Caco-2 (cell line): Measurements from ENCODE around the gene CEACAM19. TPM values are rescaled to one million over a fixed set of nuclear protein-coding genes. Genes with fewer than 3 reads are reported as not detected.

ENCODE experiments used
- BruUV-seq: library from RNA; stranded (reverse); fragments of 400-500 nt; replicated peaks from 2 replicates; lab custom pipeline; 2021; lab: Mats Ljungman, UMichigan
- CTCF ChIA-PET: fragments of 300-600 bp; sonication (Branson Sonifier 250); formaldehyde crosslinking; loops from one replicate; lab custom pipeline; 2022; ENCODE audit warnings: antibody characterized with exemption; lab: Charles Lee
- POLR2A ChIA-PET: fragments of 300-600 bp; sonication (Branson Sonifier 250); formaldehyde crosslinking; loops from one replicate; lab custom pipeline; 2022; ENCODE audit warnings: antibody characterized with exemption; lab: Charles Lee
- DNase-seq, 2 experiments: peaks; one replicate each; pipeline versions ENCODE4 v3.0.0 to v3.0.0-alpha.2; 2020 to 2022
- H3K27me3 ChIP-seq: replicated peaks from 2 replicates; pipeline ENCODE4 v1.6.0; 2011; ENCODE audit warnings: low read length; ENCODE audit not compliant: control insufficient read depth, insufficient read depth
- H3K36me3 ChIP-seq: 2 replicates; pipeline ENCODE4 v1.5.1; 2011; ENCODE audit warnings: low read length; ENCODE audit not compliant: control insufficient read depth, insufficient read depth
- H3K4me1 ChIP-seq: fragments of 250-450 bp; sonication (Bioruptor Pico); 2 replicates; pipeline ENCODE4 v1.5.1; 2020; ENCODE audit warnings: mild to moderate bottlenecking
- H3K4me3 ChIP-seq: 2 replicates; pipeline ENCODE4 v1.5.1; 2011; ENCODE audit warnings: low read depth, mild to moderate bottlenecking, control low read depth, low read length
- H3K9me3 ChIP-seq: fragments of 250-450 bp; sonication (Bioruptor Pico); 2 replicates; pipeline ENCODE4 v1.5.1; 2020; ENCODE audit warnings: mild to moderate bottlenecking, moderate library complexity
- H3K27ac Mint-ChIP-seq: one replicate; pipeline ENCODE4 v1.8.0; 2022; ENCODE audit warnings: mixed read lengths; ENCODE audit not compliant: unreplicated experiment
- H3K27me3 Mint-ChIP-seq: one replicate; pipeline ENCODE4 v1.8.0; 2022; ENCODE audit warnings: mixed read lengths; ENCODE audit not compliant: insufficient read depth, unreplicated experiment
- H3K36me3 Mint-ChIP-seq: one replicate; pipeline ENCODE4 v1.8.0; 2022; ENCODE audit warnings: mild to moderate bottlenecking, mixed read lengths; ENCODE audit not compliant: insufficient read depth, unreplicated experiment
- H3K4me1 Mint-ChIP-seq: one replicate; pipeline ENCODE4 v1.8.0; 2022; ENCODE audit warnings: low read depth, mixed read lengths; ENCODE audit not compliant: unreplicated experiment
- H3K4me3 Mint-ChIP-seq: one replicate; pipeline ENCODE4 v1.8.0; 2022; ENCODE audit warnings: mild to moderate bottlenecking, moderate library complexity, mixed read lengths; ENCODE audit not compliant: unreplicated experiment
- H3K9me3 Mint-ChIP-seq: one replicate; pipeline ENCODE4 v1.8.0; 2022; ENCODE audit warnings: mixed read lengths; ENCODE audit not compliant: unreplicated experiment
- intact Hi-C: fragments of 100-400 bp; cut with micrococcal nuclease; formaldehyde crosslinking; loops from one replicate; pipeline ENCODE4 v1.10.0; 2022; ENCODE audit not compliant: unreplicated experiment
- total RNA-seq: library from RNA; stranded (reverse); gene quantifications from 2 replicates; pipeline ENCODE4 v1.2.3, GENCODE V29; 2022
- TF ChIP-seq, protein P1 (sequence below), 2 experiments: fragments of 200-600 bp in 1 of 2; IDR thresholded peaks; 1 replicate in 1 of 2; 2 replicates in 1 of 2; pipeline versions ENCODE4 v1.5.1 to v1.8.0; 2011 to 2022; ENCODE audit warnings: antibody characterized with exemption in 1 of 2, control low read depth in 1 of 2, inconsistent platforms in 1 of 2, low read depth in 1 of 2, low read length in 1 of 2, mild to moderate bottlenecking in 1 of 2, moderate library complexity in 1 of 2; ENCODE audit not compliant: insufficient read depth in 1 of 2, severe bottlenecking in 1 of 2, unreplicated experiment in 1 of 2

Gene CEACAM19
- total RNA-seq, 1 experiment from 2014 or later, result 2.9 TPM

DNA sequence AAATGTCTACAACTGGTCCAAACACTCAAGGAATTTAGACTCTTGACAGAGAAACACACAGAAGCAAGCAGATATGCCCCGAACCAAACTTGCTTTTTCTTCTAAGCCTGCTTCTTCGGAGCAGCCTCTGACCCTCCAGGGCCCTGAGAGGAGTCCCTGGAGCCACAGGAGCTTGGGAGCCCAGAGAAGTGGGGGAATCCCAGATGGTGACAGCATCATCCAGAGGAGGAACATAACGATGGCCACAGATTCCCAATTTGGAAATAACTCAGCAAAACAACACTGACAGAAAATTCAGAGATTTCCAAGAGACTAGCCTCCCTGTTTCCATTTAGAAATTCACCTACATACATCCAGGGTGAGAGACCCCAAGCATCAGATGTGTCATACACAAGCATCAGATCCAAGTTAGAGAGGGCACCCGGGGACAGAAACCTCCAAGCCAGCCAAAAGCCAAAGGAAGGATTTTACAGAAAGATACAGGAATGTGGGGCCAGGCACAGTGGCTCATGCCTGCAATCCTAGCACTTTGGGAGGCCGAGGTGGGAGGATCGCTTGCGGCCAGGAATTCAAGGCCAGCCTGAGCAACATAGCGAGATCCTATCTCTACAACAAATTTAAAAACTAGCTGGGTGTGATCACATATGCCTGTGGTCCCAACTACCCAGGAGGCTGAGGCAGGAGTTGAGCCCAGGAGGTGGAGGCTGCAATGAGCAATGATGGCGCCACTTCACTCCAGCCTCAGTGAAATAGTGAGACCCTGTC lies 29.6 kb upstream of the CEACAM19 start:
- no TSS peak for BruUV-seq
- Mint-ChIP-seq H3K27ac (no peak overlapping the region), H3K4me3 (no peak overlapping the region), H3K4me1 (peaks cover 32% of the 10 kb centered on the region), H3K27me3 (no peaks in the 10 kb centered on the region), H3K36me3 (peaks cover 30% of the 10 kb centered on the region), H3K9me3 (no peaks in the 10 kb centered on the region)
- Histone ChIP-seq H3K27me3 (no peaks in the 10 kb centered on the region), H3K9me3 (no peaks in the 10 kb centered on the region), H3K4me1 (peaks cover 51% of the 10 kb centered on the region), H3K36me3 (no peaks in the 10 kb centered on the region), H3K4me3 (no peak overlapping the region)
- CTCF ChIA-PET, result interaction anchor here (1.0 kb wide), 1 partner anchor 31 kb away, joined by 4 read pairs; no protein-coding TSS in a partner anchor
- TF ChIP-seq, protein P1, sequence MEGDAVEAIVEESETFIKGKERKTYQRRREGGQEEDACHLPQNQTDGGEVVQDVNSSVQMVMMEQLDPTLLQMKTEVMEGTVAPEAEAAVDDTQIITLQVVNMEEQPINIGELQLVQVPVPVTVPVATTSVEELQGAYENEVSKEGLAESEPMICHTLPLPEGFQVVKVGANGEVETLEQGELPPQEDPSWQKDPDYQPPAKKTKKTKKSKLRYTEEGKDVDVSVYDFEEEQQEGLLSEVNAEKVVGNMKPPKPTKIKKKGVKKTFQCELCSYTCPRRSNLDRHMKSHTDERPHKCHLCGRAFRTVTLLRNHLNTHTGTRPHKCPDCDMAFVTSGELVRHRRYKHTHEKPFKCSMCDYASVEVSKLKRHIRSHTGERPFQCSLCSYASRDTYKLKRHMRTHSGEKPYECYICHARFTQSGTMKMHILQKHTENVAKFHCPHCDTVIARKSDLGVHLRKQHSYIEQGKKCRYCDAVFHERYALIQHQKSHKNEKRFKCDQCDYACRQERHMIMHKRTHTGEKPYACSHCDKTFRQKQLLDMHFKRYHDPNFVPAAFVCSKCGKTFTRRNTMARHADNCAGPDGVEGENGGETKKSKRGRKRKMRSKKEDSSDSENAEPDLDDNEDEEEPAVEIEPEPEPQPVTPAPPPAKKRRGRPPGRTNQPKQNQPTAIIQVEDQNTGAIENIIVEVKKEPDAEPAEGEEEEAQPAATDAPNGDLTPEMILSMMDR (IDR thresholded peaks at IDR 0.05; ENCODE audit: insufficient read depth in 1 of 2, low read depth in 1 of 2, low read length in 1 of 2, severe bottlenecking in 1 of 2, unreplicated experiment in 1 of 2), result no peak
- DNase-seq, result no peak
- intact Hi-C loops, result no loop called here
- POLR2A ChIA-PET, result no interaction called here

DNA sequence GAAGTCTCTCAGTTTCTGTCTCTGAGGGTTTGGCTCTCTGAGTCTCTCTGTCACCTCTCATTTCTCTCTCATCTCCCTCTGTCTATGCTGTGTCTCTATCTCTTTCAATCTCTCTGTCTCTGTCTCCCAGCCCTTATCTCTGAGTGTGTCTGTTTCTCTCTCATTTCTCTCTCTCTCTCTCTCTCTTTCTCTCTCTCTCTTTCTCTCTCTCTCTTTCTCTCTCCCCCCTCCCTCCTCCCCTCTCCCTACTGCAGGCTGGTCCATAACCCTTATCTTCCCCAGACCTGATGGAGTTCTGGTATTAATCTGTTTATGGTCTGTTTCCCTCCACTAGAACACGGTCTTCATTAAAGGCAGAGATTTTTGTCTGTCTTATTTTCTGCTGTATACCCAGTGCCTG lies 28.9 kb upstream of the CEACAM19 start:
- Histone ChIP-seq H3K9me3 (no peaks in the 10 kb centered on the region), H3K27me3 (no peaks in the 10 kb centered on the region), H3K4me3 (no peak overlapping the region), H3K36me3 (no peaks in the 10 kb centered on the region), H3K4me1 (peaks cover 44% of the 10 kb centered on the region)
- CTCF ChIA-PET, result interaction anchor here (0.7 kb wide), 1 partner anchor 509 kb away, joined by 4 read pairs; no protein-coding TSS in a partner anchor
- Mint-ChIP-seq H3K9me3 (no peaks in the 10 kb centered on the region), H3K27ac (no peak overlapping the region), H3K36me3 (peaks cover 37% of the 10 kb centered on the region), H3K4me3 (no peak overlapping the region), H3K27me3 (no peaks in the 10 kb centered on the region), H3K4me1 (peaks cover 35% of the 10 kb centered on the region)
- TF ChIP-seq, protein P1 (IDR thresholded peaks at IDR 0.05; ENCODE audit: insufficient read depth in 1 of 2, low read depth in 1 of 2, low read length in 1 of 2, severe bottlenecking in 1 of 2, unreplicated experiment in 1 of 2), result no peak
- intact Hi-C loops, result no loop called here
- DNase-seq, result no peak
- POLR2A ChIA-PET, result no interaction called here
- BruUV-seq, result no TSS peak

DNA sequence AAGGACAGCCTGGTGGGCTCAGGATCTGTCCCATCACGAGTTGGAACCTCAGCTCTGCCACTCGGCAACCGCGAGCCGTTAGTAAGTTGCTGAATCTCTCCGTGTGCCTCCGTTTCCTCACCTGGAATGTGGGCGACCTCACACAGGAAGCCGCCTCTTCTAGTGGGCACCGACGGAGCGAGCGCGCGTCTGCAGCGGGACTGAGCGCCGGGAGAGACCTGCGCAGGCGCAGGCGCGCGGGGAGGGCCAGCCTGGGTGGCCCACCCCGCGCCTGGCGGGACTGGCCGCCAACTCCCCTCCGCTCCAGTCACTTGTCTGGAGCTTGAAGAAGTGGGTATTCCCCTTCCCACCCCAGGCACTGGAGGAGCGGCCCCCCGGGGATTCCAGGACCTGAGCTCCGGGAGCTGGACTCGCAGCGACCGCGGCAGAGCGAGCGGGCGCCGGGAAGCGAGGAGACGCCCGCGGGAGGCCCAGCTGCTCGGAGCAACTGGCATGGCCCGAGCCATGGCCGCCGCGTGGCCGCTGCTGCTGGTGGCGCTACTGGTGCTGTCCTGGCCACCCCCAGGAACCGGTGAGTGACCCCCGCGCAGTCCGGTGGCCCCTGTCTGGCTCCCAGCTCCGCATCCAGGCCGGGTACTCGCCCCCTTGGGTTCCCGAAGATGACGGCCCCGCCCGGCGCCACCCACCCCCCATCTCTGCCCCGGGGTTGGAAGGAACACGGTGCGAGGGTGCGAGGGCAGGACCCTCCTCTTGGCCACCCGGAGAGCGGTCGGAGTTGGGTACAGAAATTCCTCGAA lies 27.5 kb upstream of the CEACAM19 start, which contains the start of gene PVR:
Gene PVR (plus strand): TSS at position 306 of the 797 bp plus-strand sequence. CDS start 187 bp downstream, at position 493.
- Histone ChIP-seq H3K9me3 (no peaks in the 10 kb centered on the region), H3K4me1 (peaks cover 31% of the 10 kb centered on the region), H3K36me3 (peaks cover 2% of the 10 kb centered on the region; the same call in 1 of the 2 replicates), H3K4me3 (peak within 1 kb of the TSS; percentile 91), H3K27me3 (no peaks in the 10 kb centered on the region)
- TF ChIP-seq, protein P1 (IDR thresholded peaks at IDR 0.05; ENCODE audit: insufficient read depth in 1 of 2, low read depth in 1 of 2, low read length in 1 of 2, severe bottlenecking in 1 of 2, unreplicated experiment in 1 of 2), result no peak
- H3K27me3 Mint-ChIP-seq, result no peaks in the 10 kb centered on the region
- H3K27ac Mint-ChIP-seq, result peak within 1 kb of the TSS; percentile 79
- peaks cover 50% of the 10 kb centered on the region for H3K36me3 Mint-ChIP-seq
- intact Hi-C loops, result loop anchor here (1.0 kb wide), 1 partner anchor 29 kb away; no protein-coding TSS in a partner anchor
- POLR2A ChIA-PET, result interaction anchor here (0.5 to 1.7 kb wide), 14 partner anchors 10 to 200 kb away, joined by 3 to 7 read pairs (median 4); partner anchors contain the start of gene ZNF180
- no peaks in the 10 kb centered on the region for H3K9me3 Mint-ChIP-seq
- DNase-seq, result peak; percentile 76 to 85
- peak within 1 kb of the TSS; percentile 83 for H3K4me3 Mint-ChIP-seq
- CTCF ChIA-PET, result interaction anchor here (0.6 to 2.4 kb wide), 10 partner anchors 11 to 215 kb away, joined by 3 to 16 read pairs (median 4); no protein-coding TSS in a partner anchor
- H3K4me1 Mint-ChIP-seq, result peaks cover 27% of the 10 kb centered on the region
- TSS peak; percentile 61 for BruUV-seq
